Panc1 (cell line): ENCODE results near the gene ZMAT3. TPM values are rescaled to one million over a fixed set of nuclear protein-coding genes. Genes with fewer than 3 reads are reported as not detected.
A peak's percentile ranks its signal among the peaks of the same experiment; 100 is the strongest.

Source experiments
- ATAC-seq: fragments of 200-7000 bp; cut with Tn5 transposase; 2 replicates; pipeline ENCODE4 v1.9.1; 2020; ENCODE audit warnings: mild to moderate bottlenecking, moderate library complexity
- BruUV-seq: library from RNA; stranded (reverse); fragments of 400-500 nt; replicated peaks from 2 replicates; lab custom pipeline; 2021; lab: Mats Ljungman, UMichigan
- CTCF ChIA-PET: fragments of 300-600 bp; sonication (Branson Sonifier 250); formaldehyde crosslinking; loops from one replicate; lab custom pipeline; 2022; ENCODE audit warnings: antibody characterized with exemption; lab: Charles Lee
- POLR2A ChIA-PET: fragments of 300-600 bp; sonication (Branson Sonifier 250); formaldehyde crosslinking; loops from one replicate; lab custom pipeline; 2022; ENCODE audit warnings: antibody characterized with exemption; lab: Charles Lee
- DNase-seq: peaks from one replicate; pipeline ENCODE4 v3.0.0-alpha.2; 2010; ENCODE audit warnings: low read depth, low spot score
- H3K27ac ChIP-seq: 2 replicates; pipeline ENCODE4 v1.5.1; 2011; ENCODE audit warnings: mild to moderate bottlenecking, low read length, inconsistent platforms
- H3K27me3 ChIP-seq: fragments of 200-500 bp; sonication (Bioruptor generic); 2 replicates; pipeline ENCODE4 v1.6.0; 2014; ENCODE audit warnings: low read length, inconsistent platforms; ENCODE audit not compliant: control insufficient read depth, insufficient read depth
- H3K36me3 ChIP-seq: fragments of 200-500 bp; sonication (Bioruptor generic); 2 replicates; pipeline ENCODE4 v1.5.1; 2014; ENCODE audit warnings: inconsistent platforms, mild to moderate bottlenecking, low read length, moderate library complexity; ENCODE audit not compliant: control insufficient read depth, insufficient read depth
- H3K4me1 ChIP-seq: 2 replicates; pipeline ENCODE4 v1.5.1; 2011; ENCODE audit warnings: inconsistent platforms, mild to moderate bottlenecking, low read length, moderate library complexity; ENCODE audit not compliant: control insufficient read depth, insufficient read depth
- H3K4me3 ChIP-seq, 2 experiments: 2 replicates each; pipeline ENCODE4 v1.5.1; 2011 to 2012; ENCODE audit warnings: low read depth in 2 of 2, low read length in 2 of 2, mild to moderate bottlenecking in 2 of 2, inconsistent platforms in 1 of 2, moderate library complexity in 1 of 2
- H3K9me3 ChIP-seq: fragments of 200-500 bp; sonication (Bioruptor generic); 2 replicates; pipeline ENCODE4 v1.5.1; 2014; ENCODE audit warnings: low read depth, mild to moderate bottlenecking, inconsistent platforms, low read length, moderate library complexity; ENCODE audit not compliant: control insufficient read depth, insufficient read depth
- CTCF ChIP-seq: fragments of 450-650 bp; IDR thresholded peaks from 2 replicates; pipeline ENCODE4 v1.5.1; 2017; ENCODE audit warnings: mild to moderate bottlenecking
- POLR2AphosphoS5 ChIP-seq: IDR thresholded peaks from 2 replicates; pipeline ENCODE4 v1.6.1; 2012; ENCODE audit warnings: mild to moderate bottlenecking, low read depth, low read length, moderate library complexity
- REST ChIP-seq, 2 experiments: IDR thresholded peaks; 2 replicates each; pipeline ENCODE4 v1.6.1; 2011 to 2012; ENCODE audit warnings: low read depth in 2 of 2, control low read depth in 1 of 2, low read length in 1 of 2, mild to moderate bottlenecking in 1 of 2, moderate library complexity in 1 of 2; ENCODE audit not compliant: insufficient read depth in 1 of 2
- SIN3A ChIP-seq: IDR thresholded peaks from 2 replicates; pipeline ENCODE4 v1.6.1; 2012; ENCODE audit warnings: low read depth, mild to moderate bottlenecking, low read length, moderate library complexity, borderline replicate concordance; ENCODE audit not compliant: insufficient read depth
- TCF7L2 ChIP-seq: IDR thresholded peaks from 2 replicates; pipeline ENCODE4 v1.6.1; 2011; ENCODE audit warnings: mild to moderate bottlenecking, low read depth, low read length, inconsistent platforms
- in situ Hi-C: cut with HindIII; loops from 2 replicates; pipeline ENCODE4 v1.10.0; 2016; ENCODE audit warnings: low sequenced_read_pairs, low pct_unique_long_range_greater_than_20kb
- intact Hi-C: fragments of 100-400 bp; cut with micrococcal nuclease; formaldehyde crosslinking; loops from one replicate; pipeline ENCODE4 v1.10.0; 2022; ENCODE audit not compliant: unreplicated experiment
- total RNA-seq: library from RNA; stranded (reverse); gene quantifications from one replicate; pipeline ENCODE4 v1.2.1, GENCODE V29; 2021; ENCODE audit not compliant: unreplicated experiment

Gene ZMAT3
- total RNA-seq, 1 experiment from 2014 or later = 14.6 TPM

- peak; percentile 95 for ATAC-seq
- in situ Hi-C loops (no loop called here), intact Hi-C loops (loop anchor here (2.0 to 10.0 kb wide), 3 partner anchors 89 to 301 kb away; partner anchors contain the start of gene PIK3CA)
- H3K27me3 ChIP-seq = no peaks in the 10 kb centered on the region
- H3K4me1 ChIP-seq = peaks cover 3% of the 10 kb centered on the region; the same call in 1 of the 2 replicates
- CTCF ChIA-PET = interaction anchor here (0.8 to 1.0 kb wide), 2 partner anchors 13 to 300 kb away, joined by 3 to 4 read pairs; no protein-coding TSS in a partner anchor
- H3K27ac ChIP-seq = no peak overlapping the region
- no peaks in the 10 kb centered on the region for H3K9me3 ChIP-seq
- peak; percentile 76 for DNase-seq
- POLR2A ChIA-PET = no interaction called here
- H3K36me3 ChIP-seq = no peaks in the 10 kb centered on the region
- H3K4me3 ChIP-seq = no peak overlapping the region
- BruUV-seq = no TSS peak
- TF ChIP-seq TCF7L2 (no peak), CTCF (peak; percentile 81; the same call in 1 of the 2 replicates), SIN3A (no peak), POLR2AphosphoS5 (no peak)
Measured at GRCh38 chr3:179015551-179016020, 56.0 kb downstream of the ZMAT3 start.

GRCh38 chr3:179005706-179006105 is 65.9 kb downstream of the ZMAT3 start:
- CTCF ChIA-PET = no interaction called here
- Histone ChIP-seq H3K4me3 (no peak overlapping the region), H3K9me3 (no peaks in the 10 kb centered on the region), H3K27ac (no peak overlapping the region), H3K4me1 (no peaks in the 10 kb centered on the region), H3K36me3 (no peaks in the 10 kb centered on the region), H3K27me3 (no peaks in the 10 kb centered on the region)
- intact Hi-C loops = no loop called here
- ATAC-seq (no peak), DNase-seq (no peak)
- BruUV-seq = no TSS peak
- in situ Hi-C loops = no loop called here
- POLR2A ChIA-PET = no interaction called here
- TF ChIP-seq POLR2AphosphoS5 (no peak), REST (IDR thresholded peaks at IDR 0.05; ENCODE audit: insufficient read depth in 1 of 2, low read depth in 2 of 2, low read length in 1 of 2) (no peak), CTCF (no peak), SIN3A (no peak), TCF7L2 (no peak)
